ENCODE data around the gene VAMP7. TPM values are rescaled to one million over a fixed set of nuclear protein-coding genes. Genes with fewer than 3 reads are reported as not detected.
"Not testable (repeated sequence)": the region's sequence is repeated elsewhere in the genome, so short reads cannot be mapped to it uniquely, and the experiment has no call there.

The VAMP7 gene
- total RNA-seq, result 10 to 100 TPM; 39.5 to 41.7 TPM

- CTCF ChIA-PET, result no interaction called here
- peaks cover 25% of the 10 kb centered on the region for H3K4me1 Mint-ChIP-seq
- POLR2A ChIA-PET, result no interaction called here
- no peaks in the 10 kb centered on the region for H3K9me3 Mint-ChIP-seq
- H3K36me3 Mint-ChIP-seq (ENCODE audit: low read depth), result peaks cover 8% of the 10 kb centered on the region
- no peaks in the 10 kb centered on the region for H3K27me3 Mint-ChIP-seq
- DNase-seq, result peak; percentile 86
- H3K4me3 Mint-ChIP-seq, result peak within 1 kb of the TSS; percentile 88
- H3K27ac Mint-ChIP-seq, result peak within 1 kb of the TSS; percentile 82
Measured at GRCh38 chrX:155881158-155881993, at the start of gene VAMP7. TSS of gene VAMP7 (plus strand) at chrX:155881345. CDS start at chrX:155889467, 8,122 bp downstream.

DNA sequence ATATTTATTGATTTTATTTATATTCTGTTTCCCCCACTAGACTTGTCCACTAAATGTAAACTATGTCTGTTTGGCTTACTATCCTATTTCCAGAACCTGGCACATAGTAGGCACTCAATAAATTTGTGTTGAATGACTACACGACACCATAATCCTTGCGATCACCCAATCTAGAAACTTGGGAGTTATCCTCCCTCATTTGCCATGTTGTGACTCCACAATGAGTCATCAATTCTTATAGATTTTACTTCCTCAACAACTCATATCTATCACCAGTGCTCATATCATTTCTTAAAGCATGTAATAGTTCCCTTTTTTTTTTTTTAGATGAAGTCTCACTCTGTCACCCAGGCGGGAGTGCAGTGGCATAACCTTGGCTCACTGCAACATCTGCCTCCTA lies 39.9 kb upstream of the VAMP7 start:
- no peak overlapping the region for H3K27ac Mint-ChIP-seq
- H3K36me3 Mint-ChIP-seq (ENCODE audit: low read depth), result no peaks in the 10 kb centered on the region
- peaks cover 18% of the 10 kb centered on the region for H3K9me3 Mint-ChIP-seq
- CTCF ChIA-PET, result no interaction called here
- no peak for DNase-seq
- H3K4me1 Mint-ChIP-seq, result no peaks in the 10 kb centered on the region
- no peak overlapping the region for H3K4me3 Mint-ChIP-seq
- POLR2A ChIA-PET, result no interaction called here
- no peaks in the 10 kb centered on the region for H3K27me3 Mint-ChIP-seq

DNA sequence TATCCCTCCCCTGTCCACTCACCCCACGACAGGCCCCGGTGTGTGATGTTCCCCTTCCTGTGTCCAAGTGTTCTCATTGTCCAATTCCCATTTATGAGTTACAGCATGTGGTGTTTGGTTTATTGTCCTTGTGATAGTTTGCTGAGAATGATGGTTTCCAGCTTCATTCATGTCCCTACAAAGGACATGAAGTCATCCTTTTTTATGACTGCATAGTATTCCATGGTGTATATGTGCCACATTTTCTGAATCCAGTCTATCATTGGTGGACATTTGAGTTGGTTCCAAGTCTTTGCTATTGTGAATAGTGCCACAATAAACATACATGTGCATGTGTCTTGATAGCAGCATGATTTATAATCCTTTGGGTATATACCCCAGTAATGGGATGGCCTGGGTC lies 29.4 kb upstream of the VAMP7 start:
- H3K4me3 Mint-ChIP-seq; DNase-seq; H3K4me1 Mint-ChIP-seq; POLR2A ChIA-PET; H3K27me3 Mint-ChIP-seq; H3K36me3 Mint-ChIP-seq (ENCODE audit: low read depth); CTCF ChIA-PET; H3K9me3 Mint-ChIP-seq; H3K27ac Mint-ChIP-seq: not testable (repeated sequence)

DNA sequence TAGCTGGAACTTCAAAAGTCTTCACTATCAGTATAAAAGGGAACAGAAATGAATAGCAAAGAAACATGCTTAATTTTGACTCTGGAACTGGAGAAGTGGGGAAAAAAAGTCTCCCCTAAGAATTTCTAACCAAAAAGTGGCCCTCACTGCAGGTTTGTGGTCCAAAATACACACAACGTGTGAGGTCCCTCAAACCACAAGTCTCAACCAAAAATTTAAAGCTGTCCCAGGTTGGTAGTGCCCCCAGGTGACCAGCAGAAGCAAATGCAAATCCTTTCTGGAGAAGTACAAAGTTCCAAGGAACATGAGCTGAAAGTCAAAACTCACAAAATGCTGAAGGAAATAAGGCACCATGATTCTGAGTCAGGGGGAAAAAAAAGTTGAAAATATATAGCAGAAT lies 23.6 kb upstream of the VAMP7 start:
- H3K36me3 Mint-ChIP-seq (ENCODE audit: low read depth), result no peaks in the 10 kb centered on the region
- H3K27ac Mint-ChIP-seq, result no peak overlapping the region
- ChIA-PET POLR2A (no interaction called here), CTCF (no interaction called here)
- H3K9me3 Mint-ChIP-seq, result no peaks in the 10 kb centered on the region
- H3K4me1 Mint-ChIP-seq, result no peaks in the 10 kb centered on the region
- DNase-seq, result no peak
- H3K4me3 Mint-ChIP-seq, result no peak overlapping the region
- H3K27me3 Mint-ChIP-seq, result peaks cover 9% of the 10 kb centered on the region

GRCh38 chrX:155864655-155865054 lies 16.5 kb upstream of the VAMP7 start:
- no peaks in the 10 kb centered on the region for H3K4me1 Mint-ChIP-seq
- DNase-seq, result no peak
- ChIA-PET POLR2A (no interaction called here), CTCF (no interaction called here)
- H3K27ac Mint-ChIP-seq, result no peak overlapping the region
- no peaks in the 10 kb centered on the region for H3K36me3 Mint-ChIP-seq (ENCODE audit: low read depth)
- peaks cover 14% of the 10 kb centered on the region for H3K9me3 Mint-ChIP-seq
- H3K27me3 Mint-ChIP-seq, result peaks cover 1% of the 10 kb centered on the region
- no peak overlapping the region for H3K4me3 Mint-ChIP-seq

DNA sequence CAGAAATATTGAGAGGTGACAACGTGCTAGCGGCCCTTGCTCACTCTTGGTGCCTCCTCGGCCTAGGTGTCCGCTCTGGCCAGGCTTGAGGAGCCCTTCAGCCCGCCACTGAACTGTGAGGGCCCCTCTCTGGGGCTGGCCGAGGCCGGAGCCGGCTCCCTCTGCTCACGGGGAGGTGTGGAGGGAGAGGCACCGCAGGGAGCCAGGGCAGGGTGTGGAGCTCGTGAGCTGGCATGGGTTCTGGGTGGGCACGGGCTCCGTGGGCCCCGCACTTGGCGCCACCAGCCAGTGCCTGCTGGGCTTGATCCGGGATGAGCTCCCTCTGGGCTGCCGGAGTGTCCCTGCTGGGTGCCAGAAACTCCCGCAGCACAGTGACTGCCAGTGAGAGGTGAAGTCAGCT lies 16.0 kb upstream of the VAMP7 start:
- H3K27me3 Mint-ChIP-seq, result peaks cover 2% of the 10 kb centered on the region
- H3K4me3 Mint-ChIP-seq, result no peak overlapping the region
- H3K36me3 Mint-ChIP-seq (ENCODE audit: low read depth), result no peaks in the 10 kb centered on the region
- H3K27ac Mint-ChIP-seq, result no peak overlapping the region
- ChIA-PET CTCF (no interaction called here), POLR2A (no interaction called here)
- peaks cover 14% of the 10 kb centered on the region for H3K9me3 Mint-ChIP-seq
- H3K4me1 Mint-ChIP-seq, result no peaks in the 10 kb centered on the region
- DNase-seq, result no peak

DNA sequence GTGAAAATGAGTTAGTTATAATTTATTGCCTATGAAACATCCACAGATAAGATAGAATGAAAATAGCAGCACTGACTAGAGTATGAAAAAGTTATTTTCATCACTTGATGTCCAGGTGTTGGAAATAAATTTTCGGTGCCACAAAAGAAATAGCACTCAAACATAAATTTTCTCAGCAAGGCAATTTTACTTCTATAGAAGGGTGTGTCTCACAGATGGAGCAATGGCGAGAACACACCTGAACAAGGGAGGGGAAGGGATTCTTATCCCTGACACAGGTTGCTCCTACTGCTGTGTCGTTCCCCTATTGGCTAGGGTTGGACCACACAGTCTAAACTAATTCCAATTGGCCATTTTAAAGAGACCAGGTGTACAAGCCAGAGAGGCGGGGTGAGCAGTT lies 13.3 kb upstream of the VAMP7 start:
- no peaks in the 10 kb centered on the region for H3K4me1 Mint-ChIP-seq
- ChIA-PET POLR2A (no interaction called here), CTCF (no interaction called here)
- no peaks in the 10 kb centered on the region for H3K36me3 Mint-ChIP-seq (ENCODE audit: low read depth)
- no peak overlapping the region for H3K27ac Mint-ChIP-seq
- H3K4me3 Mint-ChIP-seq, result no peak overlapping the region
- peaks cover 14% of the 10 kb centered on the region for H3K9me3 Mint-ChIP-seq
- H3K27me3 Mint-ChIP-seq, result peaks cover 2% of the 10 kb centered on the region
- no peak for DNase-seq

DNA sequence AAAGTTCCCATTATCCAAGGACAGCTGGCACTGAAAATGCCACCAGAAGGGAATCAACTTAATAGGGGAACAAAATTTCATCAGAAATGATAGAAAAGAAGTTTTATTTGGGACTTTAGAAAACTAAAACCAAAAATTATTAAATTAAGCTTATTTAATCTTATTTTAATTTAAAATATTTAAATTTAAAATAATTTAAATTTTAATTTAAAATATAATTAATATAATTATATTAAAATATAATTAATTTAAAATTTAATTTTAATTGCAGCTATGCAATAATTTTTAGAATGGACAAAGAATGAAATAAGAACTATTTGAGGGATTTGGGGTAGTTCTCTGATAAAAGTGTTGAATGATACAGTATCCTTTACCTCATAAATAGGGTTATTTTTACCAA lies 10.2 kb upstream of the VAMP7 start:
- Mint-ChIP-seq H3K4me1 (peaks cover 4% of the 10 kb centered on the region), H3K27me3 (peaks cover 8% of the 10 kb centered on the region), H3K4me3 (no peak overlapping the region), H3K36me3 (ENCODE audit: low read depth) (no peaks in the 10 kb centered on the region), H3K9me3 (peaks cover 11% of the 10 kb centered on the region), H3K27ac (no peak overlapping the region)
- CTCF ChIA-PET, result no interaction called here
- POLR2A ChIA-PET, result no interaction called here
- DNase-seq, result no peak

DNA sequence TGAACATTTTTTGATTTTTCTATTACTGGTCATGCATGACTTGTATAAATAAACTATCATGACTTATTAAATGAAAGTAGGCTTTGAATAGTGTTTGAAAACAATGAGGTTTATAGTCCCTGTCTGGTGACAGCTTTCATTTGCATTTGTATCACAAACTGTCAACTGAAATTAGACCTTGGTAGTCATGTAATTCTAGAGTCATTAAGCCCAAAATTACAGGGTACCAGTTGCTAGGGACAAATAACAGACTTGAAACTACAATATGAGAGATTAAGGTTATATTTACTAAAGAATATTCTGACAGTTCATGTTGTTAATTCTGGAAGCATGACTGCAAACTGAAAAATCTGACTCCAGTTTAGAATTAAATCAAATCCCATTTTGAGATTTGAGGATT lies 9.2 kb upstream of the VAMP7 start:
- Mint-ChIP-seq H3K4me3 (no peak overlapping the region), H3K4me1 (peaks cover 6% of the 10 kb centered on the region), H3K36me3 (ENCODE audit: low read depth) (no peaks in the 10 kb centered on the region), H3K9me3 (peaks cover 7% of the 10 kb centered on the region), H3K27ac (no peak overlapping the region), H3K27me3 (peaks cover 8% of the 10 kb centered on the region)
- ChIA-PET CTCF (no interaction called here), POLR2A (no interaction called here)
- no peak for DNase-seq

GRCh38 chrX:155873188-155873587 lies 8.0 kb upstream of the VAMP7 start:
- H3K27me3 Mint-ChIP-seq, result peaks cover 8% of the 10 kb centered on the region
- no peak overlapping the region for H3K4me3 Mint-ChIP-seq
- no peak overlapping the region for H3K27ac Mint-ChIP-seq
- DNase-seq, result no peak
- CTCF ChIA-PET, result no interaction called here
- POLR2A ChIA-PET, result no interaction called here
- H3K4me1 Mint-ChIP-seq, result peaks cover 7% of the 10 kb centered on the region
- no peaks in the 10 kb centered on the region for H3K36me3 Mint-ChIP-seq (ENCODE audit: low read depth)
- H3K9me3 Mint-ChIP-seq, result peaks cover 4% of the 10 kb centered on the region

- H3K4me1 Mint-ChIP-seq, result peaks cover 7% of the 10 kb centered on the region
- POLR2A ChIA-PET, result no interaction called here
- H3K27me3 Mint-ChIP-seq, result peaks cover 7% of the 10 kb centered on the region
- H3K4me3 Mint-ChIP-seq, result no peak overlapping the region
- no peaks in the 10 kb centered on the region for H3K36me3 Mint-ChIP-seq (ENCODE audit: low read depth)
- no peak for DNase-seq
- no peak overlapping the region for H3K27ac Mint-ChIP-seq
- CTCF ChIA-PET, result no interaction called here
- peaks cover 2% of the 10 kb centered on the region for H3K9me3 Mint-ChIP-seq
Measured at GRCh38 chrX:155874571-155875244, 6.4 kb upstream of the VAMP7 start.

DNA sequence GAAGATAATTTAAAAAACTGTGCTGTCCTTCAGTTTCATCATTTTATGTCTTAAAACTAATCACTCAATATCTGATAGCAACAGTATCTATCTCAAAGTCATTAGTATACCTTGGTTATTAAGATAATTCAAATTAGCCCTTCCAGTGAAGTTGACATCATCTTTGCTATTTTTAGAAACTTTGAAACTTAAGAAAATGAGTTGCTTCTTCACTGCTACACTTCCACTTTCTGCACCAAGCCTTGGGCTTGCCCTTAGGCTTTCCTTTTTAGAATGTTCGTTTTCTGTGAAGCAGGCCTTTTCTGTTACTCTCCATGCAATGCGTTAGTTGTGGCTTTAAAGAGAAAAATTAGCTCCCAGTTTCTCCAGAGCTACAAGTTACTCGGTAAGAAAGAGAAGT lies 4.4 kb upstream of the VAMP7 start:
- H3K27ac Mint-ChIP-seq, result peak overlapping the region; percentile 1
- peaks cover 12% of the 10 kb centered on the region for H3K4me1 Mint-ChIP-seq
- POLR2A ChIA-PET, result no interaction called here
- peaks cover 2% of the 10 kb centered on the region for H3K9me3 Mint-ChIP-seq
- DNase-seq, result no peak
- H3K27me3 Mint-ChIP-seq, result peaks cover 6% of the 10 kb centered on the region
- CTCF ChIA-PET, result no interaction called here
- no peaks in the 10 kb centered on the region for H3K36me3 Mint-ChIP-seq (ENCODE audit: low read depth)
- H3K4me3 Mint-ChIP-seq, result no peak overlapping the region

GRCh38 chrX:155877288-155877687 lies 3.9 kb upstream of the VAMP7 start:
- ChIA-PET POLR2A (no interaction called here), CTCF (no interaction called here)
- H3K27ac Mint-ChIP-seq, result no peak overlapping the region
- DNase-seq, result no peak
- H3K9me3 Mint-ChIP-seq, result peaks cover 2% of the 10 kb centered on the region
- no peak overlapping the region for H3K4me3 Mint-ChIP-seq
- H3K4me1 Mint-ChIP-seq, result peaks cover 17% of the 10 kb centered on the region
- H3K36me3 Mint-ChIP-seq (ENCODE audit: low read depth), result no peaks in the 10 kb centered on the region
- peaks cover 6% of the 10 kb centered on the region for H3K27me3 Mint-ChIP-seq

- Mint-ChIP-seq H3K9me3 (no peaks in the 10 kb centered on the region), H3K36me3 (ENCODE audit: low read depth) (peaks cover 4% of the 10 kb centered on the region), H3K27me3 (no peaks in the 10 kb centered on the region), H3K4me1 (peaks cover 24% of the 10 kb centered on the region), H3K27ac (peak overlapping the region; percentile 82), H3K4me3 (peak overlapping the region; percentile 88)
- POLR2A ChIA-PET, result no interaction called here
- CTCF ChIA-PET, result no interaction called here
- no peak for DNase-seq
Measured at GRCh38 chrX:155880586-155881157, 473 bp upstream of the VAMP7 start.

All from activated CD4-positive, alpha-beta memory T cell treated with anti-CD3 and anti-CD28 coated beads, Interleukin-2, amount 10 ng/mL, durations not matched to agents 7 days and 5 days (primary cell).